Effector CD4-positive, alpha-beta T cell (primary cell): ENCODE results near the gene RPL10.

Experiments used
- DNase-seq: peaks from one replicate; pipeline ENCODE4 v3.0.0-alpha.2; 2020

The RPL10 gene

GRCh38 chrX:154450312-154450711 is 52.1 kb downstream of the RPL10 start:
- no peak for DNase-seq
